ENCODE data around the gene VWF.
"Not testable (repeated sequence)": the region's sequence is repeated elsewhere in the genome, so short reads cannot be mapped to it uniquely, and the experiment has no call there.

The VWF gene

DNA sequence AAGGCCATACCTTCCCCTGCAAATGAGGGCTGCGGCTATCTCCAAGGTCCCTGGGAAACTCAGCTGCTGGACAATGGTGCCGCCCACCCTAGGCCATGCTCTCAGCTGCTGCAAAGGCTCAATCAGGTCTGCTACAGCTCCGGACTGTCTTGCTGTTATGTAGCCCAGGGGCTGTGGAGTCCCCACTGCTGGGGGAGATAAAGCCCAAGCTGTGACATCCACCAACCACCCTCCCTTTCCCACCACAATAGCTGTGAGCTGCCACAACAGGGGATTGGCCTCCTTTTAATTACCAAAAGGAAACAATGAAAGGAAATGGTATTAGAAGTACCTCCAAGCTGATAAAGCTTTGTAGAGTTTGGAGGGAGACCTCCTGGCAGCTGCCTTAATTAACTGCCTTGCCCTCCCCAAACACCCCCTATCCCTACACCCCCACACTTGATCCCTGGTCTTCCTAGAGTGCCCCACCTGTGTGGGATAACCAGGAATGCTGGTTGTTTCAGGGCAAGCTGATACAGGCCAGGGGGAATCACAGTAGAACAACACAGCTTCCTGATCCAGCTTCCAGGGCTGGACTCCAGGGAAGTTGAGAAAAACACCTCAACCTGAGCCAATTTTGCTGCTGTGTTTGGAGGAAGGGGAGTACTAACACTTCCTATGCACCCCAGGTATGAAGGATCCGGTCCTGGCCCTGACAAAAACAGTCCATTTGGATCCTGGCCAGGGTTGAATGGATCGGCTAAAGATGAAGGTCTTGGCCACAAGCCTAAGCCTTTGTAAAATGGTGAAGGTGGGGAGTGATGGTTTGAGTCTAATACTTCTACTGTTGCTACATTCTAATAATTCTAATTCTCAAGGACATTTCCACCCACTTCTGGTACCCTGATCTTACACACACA lies at the start of gene VWF:
VWF (minus strand) TSS at position 260 of the 899 bp plus-strand sequence. CDS start 1,474 bp downstream, outside the sequence.
- no peak for DNase-seq (ENCODE audit: low spot score)

DNA sequence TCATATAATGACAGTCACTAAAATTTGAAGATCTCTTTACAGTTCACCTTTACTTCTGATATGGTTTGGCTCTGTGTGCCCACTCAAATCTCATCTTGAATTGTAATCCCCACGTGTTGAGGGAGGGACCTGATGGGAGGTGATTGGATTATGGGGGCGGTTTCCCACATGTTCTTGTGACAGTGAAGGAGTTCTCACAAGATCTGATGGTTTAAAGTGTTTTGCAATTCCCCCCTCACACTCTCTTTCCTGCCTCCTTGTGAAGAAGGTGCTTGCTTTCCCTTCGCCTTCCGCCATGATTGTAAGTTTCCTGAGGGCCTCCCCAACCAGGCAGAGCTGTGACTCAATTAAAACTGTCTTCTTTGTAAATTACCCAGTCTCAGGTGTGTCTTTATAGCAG lies 48.4 kb upstream of the VWF start:
- DNase-seq (ENCODE audit: low spot score), result no peak

GRCh38 chr12:6172086-6172485 lies 47.6 kb upstream of the VWF start:
- no peak for DNase-seq (ENCODE audit: low spot score)

DNA sequence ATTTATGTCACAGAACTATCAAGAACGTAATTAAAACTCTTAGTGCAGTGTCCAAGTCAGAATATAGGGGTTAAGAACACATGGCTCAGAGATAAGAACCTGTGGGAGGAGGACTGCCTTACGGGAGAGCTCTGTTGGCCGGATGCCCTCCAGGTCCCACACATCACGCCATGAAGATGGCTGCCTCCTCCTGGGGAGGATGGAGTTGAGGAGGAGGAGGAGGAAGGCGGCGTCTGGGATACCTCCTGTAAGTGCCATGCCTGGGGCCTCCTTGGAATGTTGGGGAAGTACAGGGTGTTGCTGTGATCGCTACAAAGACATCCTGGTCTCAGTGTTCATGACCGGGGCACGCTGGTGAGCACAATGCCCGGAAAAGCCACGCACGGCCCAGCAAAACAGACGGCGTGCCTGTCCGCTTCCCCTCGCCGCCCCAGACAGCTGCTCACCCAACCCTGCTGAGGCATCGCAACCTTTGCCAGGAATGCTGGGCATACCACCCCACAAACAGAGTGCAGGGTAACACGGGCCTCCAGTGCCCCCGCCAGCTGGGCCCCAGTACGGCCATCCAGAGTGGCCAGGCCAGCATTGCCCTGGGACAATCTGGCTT lies 47.0 kb upstream of the VWF start:
- no peak for DNase-seq (ENCODE audit: low spot score)

- no peak for DNase-seq (ENCODE audit: low spot score)
These were observed 43.1 kb upstream of the VWF start for GRCh38 chr12:6167327-6168280.

- DNase-seq (ENCODE audit: low spot score), result no peak
These were observed 42.3 kb upstream of the VWF start for GRCh38 chr12:6166808-6167207.

- DNase-seq (ENCODE audit: low spot score), result no peak
These were observed 40.9 kb upstream of the VWF start for GRCh38 chr12:6165395-6165794.

DNA sequence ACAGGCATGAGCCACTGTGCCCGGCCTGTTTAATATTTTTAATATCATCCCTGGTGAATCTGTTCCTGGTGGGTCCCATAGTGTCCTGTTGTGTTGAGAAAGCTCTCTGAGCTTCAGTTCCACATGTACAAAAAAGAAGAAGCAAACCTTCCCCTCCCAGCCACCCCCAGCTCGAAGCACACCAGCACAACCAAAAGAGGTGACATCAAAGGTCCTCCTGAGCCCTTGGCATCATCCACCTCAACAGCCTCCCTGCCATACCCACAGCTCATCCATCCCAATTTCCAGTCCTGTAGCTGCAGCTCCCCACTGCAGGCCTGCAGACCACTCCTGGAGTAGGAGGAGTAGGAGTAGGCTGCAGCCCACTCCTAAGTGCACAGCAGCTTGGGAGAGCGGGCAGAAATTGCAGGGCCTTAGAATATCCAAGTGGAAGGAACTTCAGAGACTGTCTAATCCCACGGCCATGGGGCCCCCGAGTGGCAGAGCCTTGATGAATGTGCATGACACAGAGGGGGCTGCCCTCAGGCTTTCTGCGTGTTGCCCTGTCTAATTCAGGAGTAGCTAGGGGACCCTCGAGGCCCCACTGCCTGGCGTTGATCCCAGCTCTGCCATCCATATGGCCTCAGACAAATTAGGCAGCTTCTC lies 39.1 kb upstream of the VWF start:
- no peak for DNase-seq (ENCODE audit: low spot score)

- no peak for DNase-seq (ENCODE audit: low spot score)
These were observed 36.8 kb upstream of the VWF start for GRCh38 chr12:6161124-6161882.

- DNase-seq (ENCODE audit: low spot score), result not testable (repeated sequence)
These were observed 35.7 kb upstream of the VWF start for GRCh38 chr12:6160049-6160649.

DNA sequence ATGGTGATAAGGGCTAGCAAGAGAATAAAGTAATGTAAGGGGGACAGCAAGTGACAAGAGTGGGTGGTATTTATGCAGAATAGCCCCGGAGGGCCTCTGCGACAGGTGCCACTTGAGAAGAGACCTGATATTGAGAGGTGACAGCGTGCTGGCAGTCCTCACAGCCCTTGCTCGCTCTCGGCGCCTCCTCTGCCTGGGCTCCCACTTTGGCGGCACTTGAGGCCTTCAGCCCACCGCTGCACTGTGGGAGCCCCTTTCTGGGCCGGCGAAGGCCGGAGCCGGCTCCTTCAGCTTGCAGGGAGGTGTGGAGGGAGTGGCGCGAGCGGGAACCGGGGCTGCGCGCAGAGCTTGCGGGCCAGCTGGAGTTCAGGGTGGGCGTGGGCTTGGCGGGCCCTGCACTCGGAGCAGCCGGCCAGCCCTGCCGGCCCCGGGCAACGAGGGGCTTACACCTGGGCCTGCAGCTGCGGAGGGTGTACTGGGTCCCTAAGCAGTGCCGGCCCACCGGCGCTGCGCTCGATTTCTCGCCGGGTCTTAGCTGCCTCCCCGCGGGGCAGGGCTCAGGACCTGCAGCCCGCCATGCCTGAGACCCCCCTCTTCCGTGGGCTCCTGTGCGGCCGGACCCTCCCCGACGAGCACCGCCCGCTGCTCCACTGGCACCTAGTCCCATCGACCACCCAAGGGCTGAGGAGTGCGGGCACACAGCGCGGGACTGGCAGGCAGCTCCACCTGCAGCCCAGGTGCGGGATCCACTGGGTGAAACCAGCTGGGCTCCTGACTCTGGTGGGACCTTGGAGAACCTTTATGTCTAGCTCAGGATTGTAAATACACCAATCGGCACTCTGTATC lies 34.9 kb upstream of the VWF start:
- not testable (repeated sequence) for DNase-seq (ENCODE audit: low spot score)

GRCh38 chr12:6158749-6159148 lies 34.3 kb upstream of the VWF start:
- DNase-seq (ENCODE audit: low spot score), result no peak

DNA sequence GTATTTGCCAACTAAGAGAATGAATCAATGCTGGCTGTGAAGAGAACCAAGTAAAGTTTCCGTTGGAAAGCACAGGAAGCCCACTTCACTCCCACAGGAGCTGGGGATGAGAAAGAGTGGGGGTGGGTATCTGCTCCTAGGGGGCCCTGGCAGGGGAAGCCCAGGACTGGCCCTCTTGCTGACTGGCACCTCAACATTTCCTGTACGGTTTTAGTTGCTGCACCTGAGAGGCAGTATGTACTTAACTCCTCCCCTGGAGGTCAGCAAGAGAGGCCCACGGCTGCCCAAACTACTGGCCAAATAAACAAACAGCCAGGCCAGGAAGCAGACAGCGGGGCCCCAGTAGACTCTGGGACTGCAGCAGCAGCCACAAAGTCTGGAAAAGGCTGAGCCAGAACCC lies 33.8 kb upstream of the VWF start:
- DNase-seq (ENCODE audit: low spot score), result no peak

DNA sequence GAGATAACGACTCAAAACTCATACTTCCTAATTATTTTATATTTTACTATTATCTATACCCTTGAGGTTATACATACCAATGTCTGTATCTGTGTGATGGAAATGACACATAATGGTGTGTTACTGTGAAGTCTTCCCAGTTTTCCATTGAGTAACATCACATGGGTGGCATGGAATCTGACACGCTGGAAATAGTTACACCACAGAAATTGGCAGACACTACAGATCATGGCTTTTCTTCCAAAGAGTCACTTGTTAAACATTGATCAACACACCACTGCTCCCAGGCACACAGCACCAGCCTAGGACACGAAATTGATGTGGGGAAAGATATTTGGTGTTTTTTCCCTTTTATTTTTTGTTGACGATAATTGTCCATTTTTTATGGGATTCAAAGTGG lies 33.0 kb upstream of the VWF start:
- DNase-seq (ENCODE audit: low spot score), result no peak

- DNase-seq (ENCODE audit: low spot score), result no peak
These were observed 30.4 kb upstream of the VWF start for GRCh38 chr12:6154730-6155459.

DNA sequence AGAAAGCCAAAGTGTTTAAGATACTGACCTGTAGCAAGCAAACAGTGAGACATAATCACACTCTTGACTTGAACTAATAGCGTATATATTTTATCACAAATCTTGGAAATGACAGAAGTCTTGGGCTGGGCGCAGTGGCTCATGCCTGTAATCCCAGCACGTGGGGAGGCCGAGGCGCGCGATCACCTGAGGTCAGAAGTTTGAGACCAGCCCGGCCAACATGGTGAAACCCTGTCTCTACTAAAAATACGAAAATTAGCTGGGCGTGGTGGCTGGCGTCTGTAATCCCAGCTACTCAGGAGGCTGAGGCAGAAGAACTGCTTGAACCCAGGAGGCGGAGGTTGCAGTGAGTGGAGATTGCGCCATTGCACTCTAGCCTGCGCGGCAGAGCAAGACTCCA lies 24.3 kb upstream of the VWF start:
- DNase-seq (ENCODE audit: low spot score), result not testable (repeated sequence)

DNA sequence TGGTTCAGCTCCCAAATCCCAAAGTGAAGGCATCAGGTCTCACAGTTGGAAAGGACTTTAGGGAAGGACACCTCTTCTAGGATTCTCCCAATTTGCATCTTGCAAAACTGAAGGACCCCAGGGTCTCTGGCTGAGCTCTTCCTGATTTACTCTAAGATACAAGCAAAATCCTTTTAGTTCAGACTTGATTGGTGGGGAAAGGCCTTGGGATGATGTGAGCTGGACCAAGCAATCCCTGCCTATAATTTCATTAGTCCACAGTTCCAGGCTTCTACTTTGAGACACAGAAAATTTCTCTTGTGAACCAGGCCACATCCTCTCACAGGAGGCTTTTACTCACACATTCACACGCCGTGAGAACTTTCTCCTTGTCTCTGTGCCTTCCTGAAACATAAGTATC lies 23.6 kb upstream of the VWF start:
- DNase-seq (ENCODE audit: low spot score), result no peak

DNA sequence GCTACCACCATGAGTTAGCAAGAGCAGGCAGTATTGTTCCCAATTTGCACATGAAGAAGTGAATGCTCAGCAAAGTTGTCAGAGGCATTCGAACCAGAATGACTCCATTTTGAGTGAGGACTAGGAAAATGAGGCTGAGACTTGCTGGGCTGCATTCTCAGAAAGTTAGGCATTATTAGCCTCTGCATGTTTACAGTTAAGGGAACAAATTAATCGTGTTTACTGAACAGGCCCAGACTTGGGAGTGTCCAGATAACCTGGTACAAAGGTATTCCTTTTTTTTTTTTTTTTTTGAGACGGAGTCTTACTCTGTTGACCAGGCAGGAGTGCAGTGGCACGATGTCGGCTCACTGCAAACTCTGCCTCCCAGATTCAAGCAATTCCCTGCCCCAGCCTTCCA lies 22.5 kb upstream of the VWF start:
- no peak for DNase-seq (ENCODE audit: low spot score)

DNA sequence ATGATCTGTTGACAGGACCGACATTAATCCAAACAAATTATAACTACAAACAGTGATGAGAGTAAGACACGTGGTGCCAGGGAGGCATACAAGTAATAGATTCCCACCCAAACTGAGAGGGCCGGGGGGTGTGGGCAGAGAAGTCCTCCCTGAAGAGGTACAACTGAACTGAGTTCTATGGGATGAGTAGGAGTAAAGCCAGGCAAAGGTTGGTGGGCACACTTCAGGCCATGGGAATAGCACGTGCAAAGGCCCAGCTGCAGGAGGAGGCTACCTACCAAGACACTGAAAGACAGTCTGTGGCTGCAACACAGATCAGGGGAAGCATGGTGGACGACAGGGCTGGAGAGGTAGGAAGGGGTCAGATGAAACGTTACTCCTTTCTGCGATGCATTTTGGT lies 22.0 kb upstream of the VWF start:
- no peak for DNase-seq (ENCODE audit: low spot score)
